ENCODE results near the gene SLC6A2.

SLC6A2 gene

GRCh38 chr16:55686671-55687070 lies 30.9 kb downstream of the SLC6A2 start:
- H3K4me3 ChIP-seq (replicated peaks in 1 of 2; ENCODE audit: low read depth in 2 of 2, low read length in 2 of 2) = no peak overlapping the region
- DNase-seq (ENCODE audit: low read depth in 2 of 2) = no peak
- no peak for TF ChIP-seq CTCF (IDR thresholded peaks at IDR 0.05; ENCODE audit: low read depth, low read length)

DNA sequence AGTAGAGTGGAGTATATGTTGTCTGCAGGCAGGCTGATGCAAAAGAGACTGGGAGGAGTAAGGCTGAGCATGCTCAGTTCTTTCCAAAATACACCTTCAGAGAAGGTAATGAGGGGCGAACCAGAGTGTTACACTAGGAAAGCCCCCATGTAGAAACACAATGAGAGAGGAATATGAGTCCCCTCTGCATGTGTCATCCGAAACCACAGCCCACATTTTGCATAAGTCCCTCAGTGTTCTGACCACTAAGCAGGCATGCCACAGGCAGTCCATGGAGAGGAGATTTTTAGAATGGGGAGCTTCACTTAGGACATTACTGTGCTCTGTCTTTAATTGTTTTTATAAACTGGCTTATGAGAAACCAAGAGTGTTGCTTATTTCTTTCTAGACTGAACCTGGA lies 32.0 kb downstream of the SLC6A2 start:
- DNase-seq (ENCODE audit: low read depth in 2 of 2) = no peak
- H3K4me3 ChIP-seq (replicated peaks in 1 of 2; ENCODE audit: low read depth in 2 of 2, low read length in 2 of 2) = no peak overlapping the region
- TF ChIP-seq CTCF (IDR thresholded peaks at IDR 0.05; ENCODE audit: low read depth, low read length) = no peak

DNA sequence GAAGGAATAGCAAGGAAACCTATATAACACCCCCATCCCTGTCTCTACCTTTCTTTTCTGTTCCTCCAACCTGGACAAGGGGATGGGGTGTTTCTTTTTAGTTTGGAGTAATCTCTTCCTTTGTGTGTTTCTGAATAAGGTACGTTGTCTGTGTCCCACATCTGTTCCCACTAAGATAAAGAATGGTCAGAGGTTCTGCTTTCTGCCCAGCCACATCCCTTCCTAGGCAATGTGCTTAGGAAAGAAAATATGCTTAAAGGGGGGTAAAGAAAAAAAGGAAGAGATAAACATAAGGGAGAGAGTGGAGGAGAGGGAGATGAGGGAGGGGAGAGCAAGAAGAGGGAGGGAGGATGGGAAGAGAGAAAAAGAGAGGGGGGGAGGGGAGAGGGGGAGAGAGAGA lies 35.1 kb downstream of the SLC6A2 start:
- no peak for TF ChIP-seq CTCF (IDR thresholded peaks at IDR 0.05; ENCODE audit: low read depth, low read length)
- no peak overlapping the region for H3K4me3 ChIP-seq (replicated peaks in 1 of 2; ENCODE audit: low read depth in 2 of 2, low read length in 2 of 2)
- DNase-seq (ENCODE audit: low read depth in 2 of 2) = no peak

DNA sequence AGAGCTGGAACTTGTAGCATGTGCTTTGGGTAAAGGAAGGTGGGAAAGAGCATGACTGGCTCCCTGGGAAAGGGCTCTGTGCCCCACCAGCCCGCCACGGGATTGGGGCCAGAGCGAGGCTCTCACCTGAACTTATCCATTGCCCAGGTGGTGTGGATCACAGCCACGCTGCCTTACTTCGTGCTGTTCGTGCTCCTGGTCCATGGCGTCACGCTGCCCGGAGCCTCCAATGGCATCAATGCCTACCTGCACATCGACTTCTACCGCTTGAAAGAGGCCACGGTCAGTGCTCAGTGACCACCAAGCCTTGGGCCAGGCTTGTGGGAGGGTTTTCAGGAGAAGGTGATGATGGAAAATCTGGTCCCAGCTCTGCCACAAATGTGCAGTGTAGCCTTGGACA lies 36.0 kb downstream of the SLC6A2 start:
- no peak overlapping the region for H3K4me3 ChIP-seq (replicated peaks in 1 of 2; ENCODE audit: low read depth in 2 of 2, low read length in 2 of 2)
- TF ChIP-seq CTCF (IDR thresholded peaks at IDR 0.05; ENCODE audit: low read depth, low read length) = no peak
- DNase-seq (ENCODE audit: low read depth in 2 of 2) = no peak

- TF ChIP-seq CTCF (IDR thresholded peaks at IDR 0.05; ENCODE audit: low read depth, low read length) = no peak
- DNase-seq (ENCODE audit: low read depth in 2 of 2) = no peak
- H3K4me3 ChIP-seq (replicated peaks in 1 of 2; ENCODE audit: low read depth in 2 of 2, low read length in 2 of 2) = no peak overlapping the region
Observed at GRCh38 chr16:55695595-55695994, 39.8 kb downstream of the SLC6A2 start.

GRCh38 chr16:55697867-55698266 lies 42.1 kb downstream of the SLC6A2 start:
- H3K4me3 ChIP-seq (replicated peaks in 1 of 2; ENCODE audit: low read depth in 2 of 2, low read length in 2 of 2) = no peak overlapping the region
- no peak for DNase-seq (ENCODE audit: low read depth in 2 of 2)
- no peak for TF ChIP-seq CTCF (IDR thresholded peaks at IDR 0.05; ENCODE audit: low read depth, low read length)

DNA sequence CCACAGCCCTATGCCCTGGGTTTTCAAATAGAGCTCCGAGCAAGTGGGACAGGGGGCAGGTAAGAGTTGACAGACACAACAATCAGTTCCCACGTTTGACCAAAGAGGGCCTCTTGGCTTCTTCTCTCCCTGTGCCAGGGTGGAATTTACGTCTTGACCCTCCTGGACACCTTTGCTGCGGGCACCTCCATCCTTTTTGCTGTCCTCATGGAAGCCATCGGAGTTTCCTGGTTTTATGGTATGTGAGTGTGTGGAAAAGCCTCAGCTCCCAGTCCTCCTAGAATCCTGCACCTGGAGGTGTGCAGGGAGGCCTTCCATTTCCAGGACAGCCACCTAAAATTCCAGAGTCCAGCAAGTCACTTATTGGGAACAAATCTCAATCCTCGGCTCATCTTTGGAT lies 42.5 kb downstream of the SLC6A2 start:
- DNase-seq (ENCODE audit: low read depth in 2 of 2) = no peak
- no peak overlapping the region for H3K4me3 ChIP-seq (replicated peaks in 1 of 2; ENCODE audit: low read depth in 2 of 2, low read length in 2 of 2)

More for the DNA sequence above, 42.5 kb downstream of the SLC6A2 start:
- TF ChIP-seq CTCF (IDR thresholded peaks at IDR 0.05; ENCODE audit: low read depth, low read length) = no peak

All from cardiac fibroblast (primary cell).